Lower leg skin (tissue), 3 donors: Measurements from ENCODE around the gene LRRC51.

ENCODE experiments used
- CTCF ChIP-seq, 3 donors: fragments of 450-650 bp; IDR thresholded peaks; one replicate each; pipeline ENCODE4 v1.5.1; 2016; ENCODE audit warnings: antibody characterized with exemption in 3 of 3, mild to moderate bottlenecking in 3 of 3, moderate library complexity in 2 of 3
- POLR2A ChIP-seq, 2 donors: fragments of 450-650 bp; IDR thresholded peaks; one replicate each; pipeline ENCODE4 v1.6.1; 2016 to 2017; ENCODE audit warnings: antibody characterized with exemption in 2 of 2, mild to moderate bottlenecking in 1 of 2, moderate library complexity in 1 of 2

DNA sequence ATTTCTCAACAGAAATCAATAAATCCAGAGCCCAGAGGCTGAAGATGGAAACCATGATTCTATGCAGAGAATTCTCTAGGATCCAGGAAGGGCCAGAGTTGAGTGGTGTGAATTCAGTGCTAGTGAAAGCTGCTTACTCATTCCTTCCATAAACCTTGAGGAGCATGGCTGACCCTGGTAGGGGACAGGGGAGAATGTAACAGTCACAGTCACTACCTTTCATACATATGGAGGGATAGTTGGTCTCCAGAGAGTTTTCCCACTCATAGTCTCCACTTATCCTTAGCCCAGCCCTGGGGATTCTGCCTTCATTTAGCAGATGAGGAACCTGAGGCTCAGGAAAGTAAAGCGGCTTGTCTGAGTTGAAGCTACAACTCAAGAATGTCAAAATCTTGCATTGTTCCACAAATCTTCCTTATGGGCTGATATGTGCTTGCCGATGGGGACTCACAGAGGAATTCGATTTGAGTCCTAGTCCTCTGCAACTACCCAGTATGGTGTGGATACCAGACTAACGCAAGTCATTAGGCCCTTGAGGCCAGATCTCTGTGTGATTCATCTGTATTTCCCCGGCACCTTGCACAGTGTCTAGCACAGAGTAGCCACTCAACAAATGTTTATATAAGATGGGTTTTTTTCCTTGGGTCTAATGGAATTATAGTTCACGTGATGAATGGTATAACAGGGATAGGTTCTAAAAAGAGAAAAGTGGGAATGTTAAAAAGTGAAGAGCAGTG is 35.5 kb downstream of the LRRC51 start:
- TF ChIP-seq POLR2A (IDR thresholded peaks at IDR 0.05) (no peak), CTCF (IDR thresholded peaks at IDR 0.05) (no peak)
